CD4-positive, alpha-beta T cell treated with Interleukin-15 for 1 hour (primary cell): ENCODE measurements around the gene ALG11.
A peak's percentile ranks its signal among the peaks of the same experiment; 100 is the strongest.
"Not testable (repeated sequence)": the region's sequence is repeated elsewhere in the genome, so short reads cannot be mapped to it uniquely, and the experiment has no call there.

ENCODE experiments used
- DNase-seq: peaks from one replicate; pipeline ENCODE4 v3.0.0-alpha.2; 2020

The ALG11 gene

GRCh38 chr13:52011632-52012511 is at the start of gene ALG11:
Gene ALG11 (plus strand): TSS chr13:52012398. CDS start chr13:52012419, 21 bp downstream.
- DNase-seq: peak; percentile 99

- DNase-seq: no peak
Measured at GRCh38 chr13:51966186-51966585, 46.0 kb upstream of the ALG11 start.

- no peak for DNase-seq
Measured at GRCh38 chr13:51967482-51968446, 44.4 kb upstream of the ALG11 start.

GRCh38 chr13:51970349-51970748 is 41.8 kb upstream of the ALG11 start:
- DNase-seq: no peak

GRCh38 chr13:51971520-51972426 is 40.4 kb upstream of the ALG11 start:
- no peak for DNase-seq

GRCh38 chr13:51974482-51974881 is 37.7 kb upstream of the ALG11 start:
- no peak for DNase-seq

GRCh38 chr13:51976423-51976822 is 35.8 kb upstream of the ALG11 start:
- no peak for DNase-seq

- DNase-seq: no peak
Measured at GRCh38 chr13:51976890-51977289, 35.3 kb upstream of the ALG11 start.

GRCh38 chr13:51977625-51978024 is 34.6 kb upstream of the ALG11 start:
- DNase-seq: no peak

GRCh38 chr13:51978796-51979556 is 33.2 kb upstream of the ALG11 start:
- no peak for DNase-seq

- DNase-seq: no peak
Measured at GRCh38 chr13:51980908-51981307, 31.3 kb upstream of the ALG11 start.

GRCh38 chr13:51981355-51981754 is 30.8 kb upstream of the ALG11 start:
- DNase-seq: no peak

GRCh38 chr13:51983292-51983691 is 28.9 kb upstream of the ALG11 start:
- DNase-seq: not testable (repeated sequence)

- DNase-seq: not testable (repeated sequence)
Measured at GRCh38 chr13:51984904-51985303, 27.3 kb upstream of the ALG11 start.

- DNase-seq: no peak
Measured at GRCh38 chr13:51988988-51989618, 23.1 kb upstream of the ALG11 start.

GRCh38 chr13:51993713-51994112 is 18.5 kb upstream of the ALG11 start:
- DNase-seq: no peak

- no peak for DNase-seq
Measured at GRCh38 chr13:51995677-51996551, 16.3 kb upstream of the ALG11 start.

GRCh38 chr13:51996641-51997040 is 15.6 kb upstream of the ALG11 start:
- no peak for DNase-seq

- no peak for DNase-seq
Measured at GRCh38 chr13:51997186-51997585, 15.0 kb upstream of the ALG11 start.
